GM19395 (cell line): ENCODE measurements around the gene BEND2.
"Not testable (repeated sequence)": the region's sequence is repeated elsewhere in the genome, so short reads cannot be mapped to it uniquely, and the experiment has no call there.

Experiments used
- ATAC-seq: cut with Tn5 transposase; IDR thresholded peaks from one replicate; pipeline ENCODE4 v1.9.1; 2021; ENCODE audit warnings: mild to moderate bottlenecking, moderate library complexity; ENCODE audit not compliant: unreplicated experiment

BEND2 gene

DNA sequence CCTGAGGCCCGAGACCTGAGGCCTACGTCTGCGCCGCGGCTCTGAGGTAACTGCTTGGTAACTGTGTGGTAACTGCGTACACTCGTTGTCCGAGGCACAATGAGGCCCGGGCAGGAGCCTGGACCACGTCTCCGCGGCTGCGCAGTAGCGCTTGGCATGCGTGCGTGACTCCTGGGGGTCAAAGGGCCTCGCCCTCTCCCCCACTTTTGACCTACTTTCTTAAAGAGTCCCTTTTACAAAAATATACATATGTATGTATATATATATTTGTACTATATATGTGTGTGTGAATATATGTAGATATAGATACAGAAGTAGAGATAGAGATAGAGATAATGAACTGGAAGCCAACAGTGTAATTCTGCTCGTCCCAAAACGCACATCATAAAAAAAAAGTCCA, at the start of gene BEND2:
Gene BEND2, minus strand, starts transcription at position 101 of the 400 bp plus-strand sequence. CDS start 136 bp downstream, outside the sequence.
- no peak for ATAC-seq

DNA sequence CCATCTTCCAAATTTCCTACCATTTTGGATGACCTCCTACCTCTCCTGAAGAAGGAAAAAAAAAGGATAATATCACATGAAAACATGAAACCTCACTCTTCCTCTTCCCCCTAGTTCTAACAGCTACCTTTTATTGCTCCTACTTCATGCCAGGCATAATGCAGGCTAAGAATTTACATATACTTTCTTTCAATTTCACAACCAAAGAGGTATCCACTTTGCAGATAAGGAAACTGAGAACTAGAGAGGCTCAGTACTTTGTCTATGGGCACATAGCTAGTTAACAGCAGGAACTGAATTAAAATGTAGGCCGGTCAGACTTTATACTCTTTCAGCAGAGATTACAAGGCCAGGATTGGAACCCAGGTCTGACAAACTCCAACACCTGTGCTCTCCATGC, 34.4 kb upstream of the BEND2 start:
- ATAC-seq: no peak

DNA sequence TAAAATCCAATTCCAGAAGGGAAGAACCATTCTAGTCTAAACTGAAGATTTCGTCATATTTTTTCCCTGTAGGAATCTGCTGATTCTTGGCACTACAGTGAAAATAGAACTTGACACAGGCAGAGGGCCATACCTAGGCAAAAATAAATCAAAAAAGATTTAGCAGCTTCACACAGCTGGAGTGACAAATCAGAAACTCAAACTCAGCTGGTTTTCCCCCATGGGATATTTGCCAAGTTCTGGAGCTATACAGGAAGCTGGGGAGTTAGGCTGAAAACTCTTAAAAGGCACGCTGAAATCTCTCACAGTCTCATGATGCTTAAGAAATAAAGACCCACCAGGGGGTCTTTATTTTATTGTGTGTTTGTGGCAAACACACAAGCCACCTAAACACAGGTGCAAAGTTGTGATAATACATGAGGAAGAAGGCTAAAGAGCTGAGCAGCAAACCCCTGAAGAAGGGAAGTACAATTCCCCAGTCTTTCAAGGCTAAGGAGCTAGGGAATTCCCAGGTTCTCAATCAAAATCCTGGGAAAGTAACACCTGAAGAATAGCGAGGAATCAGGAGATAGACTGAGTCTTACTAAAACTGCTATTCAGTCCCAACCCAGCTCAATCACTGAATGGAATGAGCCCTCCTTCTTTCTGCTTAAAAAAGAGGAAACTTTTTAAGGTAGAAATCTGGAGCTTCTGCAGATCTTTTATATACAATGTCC, 32.1 kb upstream of the BEND2 start:
- ATAC-seq: no peak

DNA sequence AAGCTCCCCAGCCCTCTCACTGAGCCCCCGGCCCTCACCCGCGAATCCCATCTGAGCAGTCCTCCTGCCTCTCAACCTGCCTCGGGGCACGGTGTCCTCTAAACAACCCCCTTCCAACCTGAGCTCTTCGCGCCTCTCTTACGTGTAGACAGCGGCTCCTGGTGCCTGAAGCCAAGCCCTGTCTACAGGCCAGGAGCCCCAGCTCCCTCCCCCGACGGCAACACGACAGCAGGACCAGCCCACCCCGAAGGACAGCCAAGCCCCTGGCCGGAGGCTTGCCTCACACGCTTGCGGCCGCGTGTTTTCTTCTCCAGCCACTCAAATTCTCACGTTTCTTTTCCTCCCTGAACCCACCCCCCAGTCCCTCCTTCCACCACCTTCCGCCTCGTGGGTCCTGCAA, 9.0 kb upstream of the BEND2 start:
- ATAC-seq: not testable (repeated sequence)

DNA sequence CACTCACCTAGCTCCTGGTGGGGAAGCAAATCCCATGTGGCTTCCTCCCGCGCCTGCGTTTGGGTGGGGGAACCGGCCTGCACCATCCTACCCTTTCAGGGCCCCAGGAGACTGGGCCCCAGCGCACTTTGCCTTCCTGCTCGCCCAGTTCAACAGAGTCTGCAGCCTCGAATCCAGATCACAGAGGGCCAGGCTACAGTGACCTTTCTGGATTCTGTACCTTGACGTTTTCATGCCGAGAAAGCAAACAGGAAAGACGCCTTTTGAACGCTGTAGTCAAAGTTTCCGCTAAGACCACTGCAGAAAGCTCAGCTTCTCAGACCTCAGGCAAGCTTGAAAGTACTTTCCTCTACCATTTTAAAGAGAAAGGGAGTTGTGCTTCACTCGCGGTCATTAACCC, 7.4 kb upstream of the BEND2 start:
- ATAC-seq: no peak

DNA sequence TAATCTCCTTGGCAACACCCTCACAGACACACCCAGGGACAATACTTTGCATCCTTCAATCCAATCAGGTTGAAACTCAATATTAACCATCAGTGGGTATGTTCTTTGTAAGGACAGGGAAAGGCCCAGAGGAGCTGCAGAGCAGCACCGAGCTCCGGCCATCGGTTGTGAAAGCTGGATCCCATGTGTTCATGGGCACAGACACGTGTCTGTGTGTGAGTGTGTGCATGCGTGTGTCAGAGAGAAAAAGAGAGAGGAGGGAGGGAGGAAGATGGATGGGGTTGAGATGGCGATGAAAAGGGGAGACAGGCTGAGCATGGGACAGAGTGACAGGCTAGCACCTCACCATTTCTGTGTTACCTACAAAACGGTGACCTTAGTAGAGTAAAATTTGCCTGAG, 6.8 kb upstream of the BEND2 start:
- ATAC-seq: no peak

DNA sequence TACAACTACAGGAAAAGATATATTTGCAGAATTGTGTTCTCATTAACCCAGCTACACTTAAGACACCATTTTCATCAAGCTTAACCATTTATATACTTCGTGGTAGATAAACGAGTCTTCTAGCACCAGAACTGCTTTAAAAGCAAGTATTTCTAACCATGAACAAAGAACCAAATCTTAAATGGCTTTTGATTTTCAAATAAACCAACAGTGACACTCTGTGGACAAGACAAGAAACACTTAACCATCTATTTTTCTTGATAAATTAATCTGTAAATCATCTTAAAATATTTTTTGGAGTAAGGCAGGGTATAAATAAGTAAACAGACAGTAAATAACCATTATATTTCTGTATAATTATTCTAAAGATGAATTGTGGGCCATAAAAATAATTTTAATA, 10.2 kb downstream of the BEND2 start:
- ATAC-seq: no peak

DNA sequence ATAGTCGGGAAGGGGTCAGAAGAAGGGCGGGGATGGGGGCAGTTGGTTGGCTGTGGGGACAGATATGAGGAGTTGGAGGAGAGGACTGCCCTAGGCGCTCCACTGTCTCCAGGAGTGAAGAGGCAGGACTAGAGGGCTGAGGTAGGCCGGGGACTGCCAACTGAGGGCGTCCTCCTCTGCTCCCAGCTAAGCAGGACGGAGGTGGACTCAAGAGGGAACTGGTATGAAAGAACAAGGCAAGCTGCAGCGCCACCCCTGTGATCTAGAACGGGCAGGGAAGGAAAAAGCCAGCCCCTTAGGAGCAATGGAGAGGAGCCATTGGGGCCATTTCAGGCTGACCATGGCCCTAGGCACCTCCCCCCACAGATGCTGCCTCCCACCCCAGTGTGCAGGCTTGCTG, 14.0 kb downstream of the BEND2 start:
- no peak for ATAC-seq

DNA sequence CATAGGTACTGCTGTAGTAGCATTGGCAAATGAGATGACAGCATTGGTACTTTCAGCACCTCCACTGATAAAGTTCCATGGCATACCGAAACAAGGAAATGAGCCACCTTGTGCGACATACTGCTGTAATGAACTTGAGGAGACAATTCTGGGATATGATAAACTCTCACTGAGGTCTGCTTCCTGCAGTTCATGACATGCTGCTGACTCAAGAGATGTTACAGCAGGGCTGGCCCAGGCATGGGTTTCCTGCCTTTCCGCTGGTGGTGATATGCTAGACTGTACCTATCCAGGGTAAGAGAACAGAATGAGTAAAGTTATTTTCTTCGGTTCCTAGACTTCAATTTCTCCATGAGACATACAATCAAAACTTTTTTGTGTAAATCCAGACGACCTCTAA, 17.1 kb downstream of the BEND2 start:
- no peak for ATAC-seq

DNA sequence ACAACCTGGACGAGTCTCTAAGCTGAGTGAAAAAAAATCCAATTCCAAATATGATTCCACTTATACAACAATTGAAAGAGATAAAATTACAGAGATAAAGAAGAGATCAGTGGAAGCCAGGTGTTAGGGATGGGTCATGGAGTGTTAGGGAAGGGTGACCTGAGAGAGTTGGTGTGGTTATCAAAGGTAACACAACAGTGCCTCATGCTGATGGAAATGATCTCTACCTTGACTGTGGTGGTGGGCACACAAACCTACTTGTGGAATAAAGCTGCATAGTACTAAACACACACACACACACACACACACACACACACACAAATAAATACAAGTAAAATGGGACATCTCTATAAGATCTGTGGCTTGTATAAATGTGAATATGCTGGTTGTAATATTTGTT, 26.0 kb downstream of the BEND2 start:
- no peak for ATAC-seq

DNA sequence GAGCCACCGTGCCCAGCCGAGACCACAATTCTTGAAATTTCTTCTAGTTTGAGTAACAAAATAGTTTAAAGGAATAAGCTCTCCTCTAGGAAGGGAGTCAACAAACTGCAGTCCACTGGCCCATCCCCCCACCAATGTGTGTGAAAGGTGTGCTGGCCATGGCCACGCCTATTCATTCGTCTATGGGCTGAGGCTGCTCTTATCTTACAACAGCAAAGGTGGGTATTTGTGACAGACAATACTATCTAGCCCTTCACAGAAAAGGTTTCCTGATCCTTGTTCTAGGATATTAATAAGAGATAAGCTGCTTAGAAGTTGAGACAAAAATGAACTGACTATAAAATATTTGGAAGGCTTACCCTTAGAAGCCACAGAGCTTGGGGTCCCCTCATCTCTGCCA, 41.2 kb downstream of the BEND2 start:
- no peak for ATAC-seq

DNA sequence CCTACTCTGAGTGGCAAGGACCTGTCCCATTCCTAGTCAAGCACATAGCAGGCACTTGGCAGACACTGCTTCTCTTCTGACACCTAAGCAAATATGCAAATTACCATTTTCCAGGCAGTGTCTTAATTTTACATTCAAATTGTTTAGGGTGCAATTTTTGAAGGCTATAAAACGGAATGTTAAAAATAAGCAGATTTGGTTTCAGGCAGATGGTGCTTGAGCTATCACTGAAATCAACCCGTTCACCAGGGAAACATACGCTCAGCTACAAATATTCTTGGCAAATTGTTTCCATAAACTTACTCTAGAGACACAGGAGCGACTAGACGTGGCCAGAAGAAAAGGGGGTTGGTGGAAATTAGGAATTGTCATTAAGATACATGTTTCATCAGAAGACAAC, 45.7 kb downstream of the BEND2 start:
- ATAC-seq: no peak

DNA sequence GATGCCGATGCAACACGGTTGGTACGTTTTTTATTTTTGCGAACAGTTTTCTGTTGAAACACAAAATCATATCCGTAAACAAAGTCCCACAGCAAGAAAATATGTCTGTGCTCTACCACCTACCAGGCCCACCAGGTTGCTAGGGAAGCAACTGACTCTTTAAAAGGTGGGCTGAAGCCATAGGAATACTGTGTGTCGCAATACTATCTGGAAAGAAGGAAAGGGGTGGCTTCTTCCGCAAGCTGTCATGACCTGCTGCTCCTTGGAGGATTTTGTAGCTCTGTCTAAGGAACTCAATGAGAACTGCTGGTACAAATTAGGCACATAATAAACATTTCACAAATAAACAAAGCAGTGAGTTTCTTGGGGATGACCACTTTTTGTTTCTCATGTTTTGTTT, 46.5 kb downstream of the BEND2 start:
- no peak for ATAC-seq

DNA sequence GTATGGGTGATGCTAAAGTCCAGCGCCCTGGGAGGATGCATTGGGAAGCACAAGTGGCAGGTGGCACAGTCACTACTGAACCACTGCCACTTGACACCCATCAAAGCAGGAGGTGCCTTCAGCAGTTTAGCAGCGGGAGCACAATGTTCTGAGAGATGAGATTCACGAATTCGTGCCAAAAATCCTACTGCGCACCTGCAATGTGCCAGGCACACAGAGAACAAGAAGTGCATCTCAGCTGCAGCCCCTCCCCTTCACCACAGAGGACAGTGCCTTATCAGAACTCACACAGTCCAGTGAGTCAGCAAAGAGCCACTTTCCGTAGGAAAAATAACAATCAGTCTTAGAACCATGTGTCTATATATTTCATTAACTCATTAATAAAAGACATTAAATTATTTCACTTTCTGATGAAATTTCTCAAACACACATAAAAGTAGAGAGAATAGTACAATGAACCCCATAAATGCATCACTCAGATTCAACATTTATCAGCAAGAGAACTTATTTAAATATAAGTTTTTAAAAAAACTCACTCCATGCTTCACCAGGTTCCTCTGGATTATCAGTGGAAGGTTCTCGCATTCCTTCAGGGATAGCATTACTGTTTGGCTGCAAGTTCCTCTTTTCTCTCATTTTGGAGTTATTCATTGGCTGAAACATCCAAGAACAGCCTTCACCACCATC, 47.0 kb downstream of the BEND2 start:
- ATAC-seq: no peak

DNA sequence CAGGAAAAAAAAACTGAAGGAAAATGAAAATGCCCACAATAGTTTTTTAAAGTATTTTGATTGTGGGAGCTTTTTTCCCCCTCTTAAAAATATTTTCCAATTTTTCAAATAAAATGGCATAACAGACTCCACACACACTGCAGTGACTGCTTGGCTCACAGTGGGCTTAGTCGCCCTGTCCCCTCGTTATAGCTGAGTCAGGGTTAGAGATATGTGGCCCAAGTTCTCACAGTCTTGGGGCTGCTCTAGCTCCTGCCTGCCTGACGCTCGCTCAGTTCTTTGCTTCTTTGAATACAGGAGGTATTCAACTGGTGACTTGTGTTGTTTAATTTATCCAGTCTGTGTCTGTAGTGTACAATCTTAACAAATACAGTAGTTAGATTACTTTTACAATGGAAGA, 47.7 kb downstream of the BEND2 start:
- ATAC-seq: no peak

DNA sequence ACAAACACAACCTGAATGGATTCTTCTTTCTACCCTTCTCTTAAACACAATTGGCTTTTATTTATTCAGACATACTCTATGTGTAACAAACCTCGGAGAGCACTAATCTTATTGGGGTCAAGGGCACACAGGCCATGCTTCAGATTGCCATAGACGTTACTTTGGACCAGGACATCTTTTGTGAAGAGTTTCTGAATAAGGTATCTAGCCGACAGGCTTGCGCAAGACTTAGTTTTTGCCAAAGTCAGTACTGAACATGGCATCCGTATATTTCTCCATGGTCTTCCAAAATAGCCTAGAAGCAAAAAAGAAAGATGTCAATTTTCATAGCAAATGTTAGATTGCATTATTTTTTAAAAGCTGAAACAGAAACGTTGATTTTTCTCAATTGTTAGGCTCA, 49.8 kb downstream of the BEND2 start:
- no peak for ATAC-seq

DNA sequence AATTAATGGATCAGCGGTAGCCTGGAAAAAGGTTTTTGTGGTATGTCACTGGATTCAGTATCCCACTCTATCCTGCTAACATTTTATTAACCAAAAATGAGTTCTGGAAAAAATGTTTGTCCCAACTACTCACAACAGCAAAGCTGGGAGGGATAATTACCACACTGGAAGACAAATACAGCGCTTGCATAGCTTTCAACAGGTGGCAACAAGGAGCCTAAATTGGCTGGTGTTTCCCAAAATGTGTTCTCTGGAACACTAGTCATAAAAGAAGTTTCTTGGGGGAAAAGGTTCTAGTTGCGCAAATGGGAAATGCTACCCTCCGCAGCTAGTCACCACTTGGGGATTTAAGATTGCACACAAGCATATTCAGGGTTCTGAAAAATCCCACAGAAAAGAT, 54.6 kb downstream of the BEND2 start:
- no peak for ATAC-seq

DNA sequence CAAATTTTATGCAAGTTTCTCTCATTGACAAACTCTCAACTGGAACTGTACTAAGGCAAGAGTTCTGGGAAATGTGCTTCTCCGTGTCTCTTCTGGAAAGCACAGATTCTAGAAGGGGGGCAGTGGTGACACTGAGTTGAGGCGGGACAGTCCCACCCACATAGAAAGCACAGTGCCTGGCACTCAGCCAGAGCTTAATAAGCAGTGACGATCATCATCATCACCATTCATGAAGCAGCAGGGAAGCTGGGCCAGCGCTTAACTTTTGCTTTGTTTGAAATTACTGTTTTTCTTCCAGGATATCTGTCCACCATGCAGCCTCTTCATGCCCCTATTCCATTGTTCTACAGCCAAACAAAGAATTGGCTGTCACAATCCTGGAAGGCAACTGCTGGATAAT, 60.3 kb downstream of the BEND2 start:
- no peak for ATAC-seq

DNA sequence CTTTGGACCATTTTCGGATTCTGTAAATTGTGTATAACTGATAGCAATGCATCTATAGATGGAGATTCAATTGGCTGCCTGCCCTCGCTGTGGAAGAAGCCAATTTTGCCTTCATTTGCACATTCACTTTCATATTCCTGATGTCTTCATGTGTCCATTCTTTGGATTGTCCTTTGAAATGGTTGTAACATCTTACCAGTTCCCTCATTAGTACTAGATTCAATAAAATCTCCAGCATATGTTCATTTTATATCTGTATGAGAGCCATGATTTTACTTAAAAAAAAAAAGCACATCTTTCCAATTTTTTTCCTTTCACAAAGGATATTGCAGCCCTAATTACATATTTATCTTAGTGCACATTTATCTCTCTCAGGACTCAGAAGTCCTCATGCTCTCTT, 61.7 kb downstream of the BEND2 start:
- ATAC-seq: no peak

DNA sequence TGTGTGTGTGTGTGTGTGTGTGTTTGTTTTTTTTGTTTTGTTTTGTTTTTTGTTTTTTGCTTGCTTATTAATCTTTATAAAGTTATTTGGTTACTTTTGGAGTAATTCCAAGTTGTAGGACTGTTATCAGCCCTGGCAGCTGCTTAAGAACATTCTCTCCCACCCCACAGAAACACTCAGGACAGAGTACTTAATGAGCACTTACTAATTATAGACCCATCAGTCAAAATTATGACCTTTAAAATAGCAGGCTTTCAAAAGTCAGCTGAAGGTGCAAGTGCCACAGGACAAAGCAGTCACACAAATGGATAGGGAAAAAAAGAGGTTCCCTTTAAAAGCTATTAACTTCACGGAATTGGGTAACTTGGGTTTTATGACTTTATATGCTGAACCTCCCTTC, 69.0 kb downstream of the BEND2 start:
- no peak for ATAC-seq

DNA sequence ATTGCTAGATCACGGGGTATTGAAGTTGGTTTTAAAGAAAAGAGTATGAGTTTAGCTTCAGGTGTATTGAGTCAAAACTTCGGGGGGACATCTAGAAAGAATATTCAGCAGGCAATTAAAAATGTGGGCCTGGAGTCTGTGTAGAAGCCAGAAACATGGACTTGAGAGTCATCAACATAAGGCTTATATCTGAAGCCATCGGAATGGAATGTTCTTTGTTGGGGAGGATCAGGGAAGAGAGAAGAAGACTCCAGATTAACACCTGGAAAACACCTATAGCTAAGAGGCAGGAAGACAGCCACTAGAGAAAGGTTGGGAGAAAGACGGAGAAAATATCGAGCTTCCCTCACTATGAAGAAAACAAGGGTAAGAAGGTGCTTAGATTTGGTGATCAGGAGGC, 69.5 kb downstream of the BEND2 start:
- no peak for ATAC-seq

DNA sequence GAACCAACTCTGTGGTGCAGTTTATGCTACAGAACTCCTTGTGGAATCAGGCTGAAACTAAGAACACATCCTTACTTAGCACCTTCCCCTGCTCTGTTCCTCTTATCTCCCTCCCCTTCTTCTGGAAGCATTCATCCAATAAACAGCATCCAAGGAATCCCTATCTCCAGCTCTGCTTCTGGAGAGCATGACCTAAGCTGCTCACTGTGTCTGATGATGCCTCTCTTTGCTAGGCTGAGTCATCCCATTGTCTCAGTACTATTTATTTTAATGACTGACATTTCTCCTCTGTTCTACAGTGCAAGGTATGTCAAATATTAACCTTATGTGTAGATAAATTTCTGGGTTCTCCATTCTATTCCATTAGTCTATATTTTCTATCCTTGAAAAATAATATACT, 71.2 kb downstream of the BEND2 start:
- no peak for ATAC-seq

DNA sequence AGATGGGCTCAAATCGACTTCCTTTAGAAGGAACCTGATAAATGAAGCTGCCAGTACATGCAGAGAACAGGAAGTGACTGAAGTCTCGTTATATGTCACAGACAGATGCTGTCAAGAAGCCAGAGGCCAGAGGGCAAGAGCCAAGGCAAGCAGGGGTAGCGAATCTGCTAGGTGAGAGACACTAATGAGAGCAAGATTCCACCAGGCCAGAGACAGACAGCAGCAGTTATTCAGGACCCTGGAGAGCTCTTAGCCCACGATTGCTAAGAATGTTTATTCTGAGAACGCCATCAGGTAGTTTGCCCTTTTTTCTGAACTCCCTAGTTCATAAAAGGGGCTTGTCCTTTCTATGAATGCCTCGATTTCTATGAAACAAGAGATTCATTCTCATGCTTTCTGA, 73.7 kb downstream of the BEND2 start:
- no peak for ATAC-seq
